Osteoblast (primary cell): ENCODE results near the gene B2M. TPM values are rescaled to one million over a fixed set of nuclear protein-coding genes. Genes with fewer than 3 reads are reported as not detected.
"Not testable (repeated sequence)": the region's sequence is repeated elsewhere in the genome, so short reads cannot be mapped to it uniquely, and the experiment has no call there.

ENCODE experiments used
- DNase-seq: peaks from one replicate; pipeline ENCODE4 v3.0.0; 2011; ENCODE audit warnings: low spot score, mixed read lengths; ENCODE audit not compliant: insufficient read length; ENCODE audit errors: missing footprints
- H2AFZ ChIP-seq: 2 replicates; pipeline ENCODE4 v1.6.0; 2011; ENCODE audit warnings: mild to moderate bottlenecking, low read length
- H3K27ac ChIP-seq: 2 replicates; pipeline ENCODE4 v1.5.1; 2011; ENCODE audit warnings: mild to moderate bottlenecking, low read depth, low read length, moderate library complexity
- H3K27me3 ChIP-seq: 2 replicates; pipeline ENCODE4 v1.6.0; 2012; ENCODE audit warnings: mild to moderate bottlenecking, control low read depth, inconsistent platforms, low read length, moderate library complexity; ENCODE audit not compliant: insufficient read depth
- H3K36me3 ChIP-seq: 2 replicates; pipeline ENCODE4 v1.5.1; 2011; ENCODE audit warnings: mild to moderate bottlenecking, low read length, control low read depth, moderate library complexity; ENCODE audit not compliant: insufficient read depth
- H3K4me1 ChIP-seq: 2 replicates; pipeline ENCODE4 v1.5.1; 2011; ENCODE audit warnings: mild to moderate bottlenecking, low read length, control low read depth, moderate library complexity; ENCODE audit not compliant: insufficient read depth
- H3K4me2 ChIP-seq: 2 replicates; pipeline ENCODE4 v1.6.0; 2011; ENCODE audit warnings: mild to moderate bottlenecking, low read length; ENCODE audit not compliant: insufficient read depth
- H3K4me3 ChIP-seq: fragments of 200-600 bp; sonication (generic); 3 replicates; pipeline ENCODE4 v1.5.1; 2012; ENCODE audit warnings: mild to moderate bottlenecking, low read length, inconsistent platforms; ENCODE audit not compliant: insufficient read depth
- H3K79me2 ChIP-seq: 2 replicates; pipeline ENCODE4 v1.6.0; 2012; ENCODE audit warnings: mild to moderate bottlenecking, low read length, control low read depth, inconsistent platforms; ENCODE audit not compliant: insufficient read depth
- H3K9me3 ChIP-seq: 2 replicates; pipeline ENCODE4 v1.5.1; 2011; ENCODE audit warnings: low read depth, low read length, control low read depth
- H4K20me1 ChIP-seq: 2 replicates; pipeline ENCODE4 v1.6.0; 2012; ENCODE audit warnings: mild to moderate bottlenecking, low read length, control low read depth; ENCODE audit not compliant: insufficient read depth
- total RNA-seq: library from RNA; depleted of rRNA; stranded (reverse); fragments of >200 nt; gene quantifications from 2 replicates; pipeline ENCODE4 v1.2.3, GENCODE V29; 2012
- TF ChIP-seq, protein P1 (sequence below): IDR thresholded peaks from 2 replicates; pipeline ENCODE4 v1.5.1; 2011; ENCODE audit warnings: mild to moderate bottlenecking, low read depth, low read length, moderate library complexity; ENCODE audit errors: extremely low read depth

B2M gene
- total RNA-seq, 1 donor, result 4,170 TPM

DNA sequence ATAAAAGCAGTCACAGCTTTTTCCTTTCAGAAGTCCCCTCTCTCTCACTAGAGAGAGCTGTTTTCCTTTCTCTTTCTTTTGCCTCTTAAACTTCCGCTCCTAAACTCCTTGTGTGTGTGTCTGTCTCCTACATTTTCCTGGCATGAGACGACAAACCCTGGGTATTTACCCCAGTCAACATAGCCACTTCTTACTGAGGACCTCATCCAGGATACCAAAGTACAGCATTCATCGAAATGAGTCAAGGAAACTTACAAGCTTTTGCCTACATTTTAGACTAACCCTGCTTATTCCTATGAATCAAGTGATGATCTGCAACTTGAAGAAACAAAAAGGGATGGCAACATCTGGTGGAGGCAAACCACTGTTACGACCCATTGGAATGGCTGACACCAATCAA is 16.9 kb upstream of the B2M start:
- peak overlapping the region; percentile 41 for H2AFZ ChIP-seq
- H3K4me2 ChIP-seq, result peak overlapping the region; percentile 63
- no peaks in the 10 kb centered on the region for H4K20me1 ChIP-seq
- H3K27ac ChIP-seq, result no peak overlapping the region
- no peaks in the 10 kb centered on the region for H3K9me3 ChIP-seq
- DNase-seq, result no peak
- TF ChIP-seq, protein P1, sequence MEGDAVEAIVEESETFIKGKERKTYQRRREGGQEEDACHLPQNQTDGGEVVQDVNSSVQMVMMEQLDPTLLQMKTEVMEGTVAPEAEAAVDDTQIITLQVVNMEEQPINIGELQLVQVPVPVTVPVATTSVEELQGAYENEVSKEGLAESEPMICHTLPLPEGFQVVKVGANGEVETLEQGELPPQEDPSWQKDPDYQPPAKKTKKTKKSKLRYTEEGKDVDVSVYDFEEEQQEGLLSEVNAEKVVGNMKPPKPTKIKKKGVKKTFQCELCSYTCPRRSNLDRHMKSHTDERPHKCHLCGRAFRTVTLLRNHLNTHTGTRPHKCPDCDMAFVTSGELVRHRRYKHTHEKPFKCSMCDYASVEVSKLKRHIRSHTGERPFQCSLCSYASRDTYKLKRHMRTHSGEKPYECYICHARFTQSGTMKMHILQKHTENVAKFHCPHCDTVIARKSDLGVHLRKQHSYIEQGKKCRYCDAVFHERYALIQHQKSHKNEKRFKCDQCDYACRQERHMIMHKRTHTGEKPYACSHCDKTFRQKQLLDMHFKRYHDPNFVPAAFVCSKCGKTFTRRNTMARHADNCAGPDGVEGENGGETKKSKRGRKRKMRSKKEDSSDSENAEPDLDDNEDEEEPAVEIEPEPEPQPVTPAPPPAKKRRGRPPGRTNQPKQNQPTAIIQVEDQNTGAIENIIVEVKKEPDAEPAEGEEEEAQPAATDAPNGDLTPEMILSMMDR, result no peak
- H3K4me3 ChIP-seq, result no peak overlapping the region
- no peaks in the 10 kb centered on the region for H3K36me3 ChIP-seq
- no peaks in the 10 kb centered on the region for H3K79me2 ChIP-seq
- peaks cover 13% of the 10 kb centered on the region for H3K27me3 ChIP-seq
- H3K4me1 ChIP-seq, result no peaks in the 10 kb centered on the region

DNA sequence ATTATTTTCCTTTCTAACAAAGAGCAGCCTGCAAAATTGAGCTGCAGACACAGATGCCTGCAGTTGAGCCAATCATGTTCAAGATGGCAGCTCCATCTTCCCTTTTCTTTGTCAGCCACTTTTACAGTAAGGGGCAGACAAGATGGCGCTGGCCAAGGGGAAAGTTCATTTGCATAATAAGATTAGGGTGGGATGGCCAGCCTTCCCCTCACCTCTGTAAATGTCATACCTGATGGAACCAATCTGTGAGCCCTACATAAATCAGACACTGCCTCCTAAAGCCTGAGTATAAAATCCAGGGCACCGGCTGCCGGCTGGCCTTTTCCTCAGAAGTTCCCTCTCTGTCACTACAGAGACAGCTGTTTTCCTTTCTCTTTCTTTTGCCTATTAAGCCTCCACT is 16.0 kb upstream of the B2M start:
- Histone ChIP-seq H3K36me3 (no peaks in the 10 kb centered on the region), H3K27ac (no peak overlapping the region), H3K4me3 (no peak overlapping the region), H3K79me2 (no peaks in the 10 kb centered on the region), H3K4me2 (no peak overlapping the region), H3K27me3 (peaks cover 13% of the 10 kb centered on the region), H3K4me1 (no peaks in the 10 kb centered on the region), H2AFZ (peak overlapping the region; percentile 74), H4K20me1 (no peaks in the 10 kb centered on the region), H3K9me3 (no peaks in the 10 kb centered on the region)
- TF ChIP-seq, protein P1, result no peak
- DNase-seq, result no peak

DNA sequence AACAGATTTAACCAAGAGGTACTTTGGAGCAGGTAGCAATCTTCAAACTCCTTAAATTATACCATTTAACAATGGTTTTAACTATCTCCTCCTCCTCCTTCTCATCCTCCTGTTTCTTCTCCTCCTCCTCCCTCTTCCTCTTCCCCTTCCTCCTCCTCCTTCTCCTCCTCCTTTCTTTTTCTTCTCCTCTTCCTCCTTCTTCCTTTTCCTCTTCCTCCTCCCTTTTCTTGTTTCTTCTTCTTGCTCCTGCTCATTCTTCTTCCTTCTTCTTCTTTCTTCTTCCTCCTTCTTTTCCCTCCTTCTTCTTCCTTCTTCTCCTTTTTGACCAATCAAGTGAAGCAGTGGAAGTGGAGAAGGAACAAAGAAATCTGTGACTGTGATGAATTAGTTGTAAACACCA is 14.3 kb upstream of the B2M start:
- H3K4me2 ChIP-seq, result no peak overlapping the region
- TF ChIP-seq, protein P1, result no peak
- H3K27me3 ChIP-seq, result peaks cover 13% of the 10 kb centered on the region
- DNase-seq, result no peak
- no peaks in the 10 kb centered on the region for H3K79me2 ChIP-seq
- no peaks in the 10 kb centered on the region for H3K36me3 ChIP-seq
- H3K4me3 ChIP-seq, result no peak overlapping the region
- no peak overlapping the region for H2AFZ ChIP-seq
- no peak overlapping the region for H3K27ac ChIP-seq
- H3K4me1 ChIP-seq, result no peaks in the 10 kb centered on the region
- no peaks in the 10 kb centered on the region for H4K20me1 ChIP-seq
- H3K9me3 ChIP-seq, result no peaks in the 10 kb centered on the region

DNA sequence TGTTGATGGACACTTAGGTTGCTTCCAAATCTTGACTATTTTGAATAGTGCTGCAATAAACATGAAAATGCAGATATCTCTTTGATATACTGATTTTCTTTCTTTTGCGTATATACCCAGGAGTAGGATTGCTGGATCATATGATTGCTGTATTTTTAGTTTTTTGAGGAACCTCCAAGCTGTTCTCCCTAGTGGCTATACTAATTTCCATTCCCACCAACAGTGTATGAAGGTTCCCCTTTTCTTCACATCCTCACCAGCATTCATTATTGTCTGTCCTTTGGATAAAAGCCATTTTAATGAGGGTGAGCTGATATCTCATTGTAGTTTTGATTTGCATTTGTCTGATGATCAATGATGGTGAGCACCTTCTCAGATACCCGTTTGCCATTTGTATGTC is 12.7 kb upstream of the B2M start:
- Histone ChIP-seq H3K4me1 (no peaks in the 10 kb centered on the region), H3K4me3 (no peak overlapping the region), H4K20me1 (no peaks in the 10 kb centered on the region), H3K36me3 (no peaks in the 10 kb centered on the region), H3K9me3 (no peaks in the 10 kb centered on the region), H3K4me2 (no peak overlapping the region), H3K79me2 (no peaks in the 10 kb centered on the region), H3K27ac (no peak overlapping the region), H2AFZ (no peak overlapping the region), H3K27me3 (peaks cover 13% of the 10 kb centered on the region)
- no peak for DNase-seq
- TF ChIP-seq, protein P1, result no peak

DNA sequence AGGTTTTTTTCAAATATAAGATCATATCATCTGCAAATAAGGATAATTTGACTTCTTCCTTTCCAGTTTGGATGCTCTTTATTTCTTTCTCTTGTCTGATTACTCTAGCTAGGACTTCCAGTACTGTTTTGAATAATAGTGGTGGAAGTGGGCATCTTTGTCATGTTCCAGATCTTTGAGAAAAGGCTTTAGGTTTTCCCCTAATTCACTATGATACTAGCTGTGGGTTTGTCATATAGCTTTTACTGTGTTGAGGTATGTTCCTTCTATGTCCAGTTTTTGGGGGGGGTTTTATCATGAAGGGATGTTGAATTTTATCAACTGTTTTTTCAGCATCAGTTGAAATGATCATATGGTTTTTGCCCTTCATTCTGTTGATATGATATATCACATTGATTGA is 10.6 kb upstream of the B2M start:
- H3K27ac ChIP-seq, DNase-seq, H3K4me2 ChIP-seq, H4K20me1 ChIP-seq, H2AFZ ChIP-seq, H3K36me3 ChIP-seq, H3K9me3 ChIP-seq, H3K4me3 ChIP-seq, H3K79me2 ChIP-seq, H3K4me1 ChIP-seq: not testable (repeated sequence)
- H3K27me3 ChIP-seq, result peaks cover 13% of the 10 kb centered on the region
